CD14-positive monocyte (primary cell): ENCODE results near the gene ARSB. TPM values are rescaled to one million over a fixed set of nuclear protein-coding genes. Genes with fewer than 3 reads are reported as not detected.

Experiments used
- DNase-seq, 3 donors: peaks; one replicate each; pipeline ENCODE4 v3.0.0-alpha.2; 2011 to 2022
- H2AFZ ChIP-seq: 2 replicates; pipeline ENCODE4 v1.6.0; 2012; ENCODE audit warnings: mild to moderate bottlenecking, low read depth, low read length, inconsistent platforms; ENCODE audit not compliant: insufficient read depth, poor library complexity, severe bottlenecking
- H3K27ac ChIP-seq, 2 donors: 1 replicate in 1 of 2; 2 replicates in 1 of 2; pipeline ENCODE4 v1.5.1; 2012 to 2013; ENCODE audit warnings: low read length in 2 of 2, control low read depth in 1 of 2, inconsistent platforms in 1 of 2, low read depth in 1 of 2, mild to moderate bottlenecking in 1 of 2
- H3K27me3 ChIP-seq, 2 donors: one replicate each; pipeline versions ENCODE4 v1.6.0 to v1.6.1; 2011 to 2013; ENCODE audit warnings: low read length in 2 of 2; ENCODE audit not compliant: control insufficient read depth in 2 of 2, insufficient read depth in 2 of 2
- H3K36me3 ChIP-seq, 2 donors: replicated peaks in 1 of 2; 1 replicate in 1 of 2; 2 replicates in 1 of 2; pipeline versions ENCODE4 v1.5.1 to v1.6.1; 2012 to 2013; ENCODE audit warnings: low read length in 2 of 2, control low read depth in 1 of 2, inconsistent platforms in 1 of 2, mild to moderate bottlenecking in 1 of 2; ENCODE audit not compliant: insufficient read depth in 2 of 2, control insufficient read depth in 1 of 2
- H3K4me1 ChIP-seq, 2 donors: 1 replicate in 1 of 2; 2 replicates in 1 of 2; pipeline versions ENCODE4 v1.5.1 to v1.6.1; 2012 to 2013; ENCODE audit warnings: low read length in 2 of 2, control low read depth in 1 of 2, inconsistent platforms in 1 of 2, mild to moderate bottlenecking in 1 of 2, moderate library complexity in 1 of 2; ENCODE audit not compliant: insufficient read depth in 2 of 2, control insufficient read depth in 1 of 2
- H3K4me2 ChIP-seq: replicated peaks from 2 replicates; pipeline ENCODE3; 2012; ENCODE audit warnings: low read length, moderate library complexity, mild to moderate bottlenecking; ENCODE audit not compliant: poor library complexity, severe bottlenecking; ENCODE audit errors: extremely low read depth
- H3K4me3 ChIP-seq, 3 experiments: fragments of 200-600 bp in 1 of 3; sonication (generic) in 1 of 3; replicated peaks in 1 of 3; 1 replicate in 2 of 3; 2 replicates in 1 of 3; pipeline ENCODE4 v1.5.1; 2011 to 2013; ENCODE audit warnings: low read length in 3 of 3, mild to moderate bottlenecking in 3 of 3, control low read depth in 2 of 3, low read depth in 2 of 3, inconsistent platforms in 1 of 3, moderate library complexity in 1 of 3
- H3K79me2 ChIP-seq: 2 replicates; pipeline ENCODE4 v1.6.0; 2012; ENCODE audit warnings: mild to moderate bottlenecking, control low read depth, inconsistent platforms, low read length, moderate library complexity; ENCODE audit not compliant: insufficient read depth
- H3K9ac ChIP-seq: 2 replicates; pipeline ENCODE4 v1.6.0; 2017; ENCODE audit warnings: low read length, mild to moderate bottlenecking; ENCODE audit not compliant: insufficient read depth, poor library complexity, severe bottlenecking
- H3K9me3 ChIP-seq, 2 donors: replicated peaks in 1 of 2; 1 replicate in 1 of 2; 2 replicates in 1 of 2; pipeline versions ENCODE4 v1.5.1 to v1.6.1; 2012 to 2013; ENCODE audit warnings: low read length in 2 of 2, control low read depth in 1 of 2; ENCODE audit not compliant: control insufficient read depth in 1 of 2, insufficient read depth in 1 of 2
- H4K20me1 ChIP-seq: 2 replicates; pipeline ENCODE4 v1.6.0; 2012; ENCODE audit warnings: mild to moderate bottlenecking, low read length, control low read depth, moderate library complexity; ENCODE audit not compliant: insufficient read depth
- H3K27ac Mint-ChIP-seq, 7 donors: one replicate each; pipeline ENCODE4 v1.8.0; 2020; ENCODE audit warnings: mild to moderate bottlenecking in 7 of 7, mixed read lengths in 7 of 7, moderate library complexity in 6 of 7, inconsistent platforms in 2 of 7
- H3K27me3 Mint-ChIP-seq, 3 donors: one replicate each; pipeline ENCODE4 v1.8.0; 2021 to 2022; ENCODE audit warnings: low read depth in 3 of 3, mild to moderate bottlenecking in 3 of 3, mixed read lengths in 3 of 3, moderate library complexity in 3 of 3, inconsistent platforms in 1 of 3
- H3K36me3 Mint-ChIP-seq, 2 donors: one replicate each; pipeline ENCODE4 v1.8.0; 2020; ENCODE audit warnings: mixed read lengths in 2 of 2, inconsistent platforms in 1 of 2, mild to moderate bottlenecking in 1 of 2
- H3K4me1 Mint-ChIP-seq: one replicate; pipeline ENCODE4 v1.8.0; 2020; ENCODE audit warnings: mild to moderate bottlenecking, mixed read lengths
- H3K4me3 Mint-ChIP-seq, 2 donors: one replicate each; pipeline ENCODE4 v1.8.0; 2020; ENCODE audit warnings: mild to moderate bottlenecking in 2 of 2, mixed read lengths in 2 of 2, moderate library complexity in 1 of 2
- H3K9me3 Mint-ChIP-seq, 7 donors: one replicate each; pipeline ENCODE4 v1.8.0; 2020 to 2022; ENCODE audit warnings: mixed read lengths in 7 of 7, mild to moderate bottlenecking in 6 of 7, moderate library complexity in 6 of 7, inconsistent platforms in 2 of 7
- WGBS: methylation state at CpG from one replicate; pipeline ENCODE4 v1.1.5; 2013; ENCODE audit warnings: missing lambda C conversion rate; ENCODE audit not compliant: insufficient coverage; 5-methylcytosine and 5-hydroxymethylcytosine counted together
- intact Hi-C, 2 donors: fragments of 100-400 bp; cut with micrococcal nuclease; formaldehyde crosslinking; loops; one replicate each; pipeline versions ENCODE4 v1.15.0 to v1.15.1; 2023
- polyA plus RNA-seq, 3 donors: library from polyadenylated mRNA; depleted of rRNA in 1 of 3; unstranded in 2 of 3; stranded (reverse) in 1 of 3; fragments of 300-500 nt in 2 of 3; fragments of >200 nt in 1 of 3; fragmentation: Illumina TruSeq in 2 of 3; gene quantifications; 1 replicate in 2 of 3; 2 replicates in 1 of 3; pipeline ENCODE4 v1.2.3, GENCODE V29; 2012 to 2021
- small RNA-seq: library from RNA; depleted of rRNA; stranded (forward); fragments of <200 nt; gene quantifications from one replicate; pipeline ENCODE3, GENCODE V24; 2012; ENCODE audit warnings: low read depth; ENCODE audit not compliant: insufficient read length
- TF ChIP-seq, protein P1 (sequence below): fragments of 200-600 bp; IDR thresholded peaks from one replicate; pipeline ENCODE4 v1.8.0; 2022; ENCODE audit warnings: antibody characterized with exemption, mild to moderate bottlenecking

Gene ARSB
- polyA plus RNA-seq, 3 donors = 18.0 to 28.7 (median 18.1) TPM

DNA sequence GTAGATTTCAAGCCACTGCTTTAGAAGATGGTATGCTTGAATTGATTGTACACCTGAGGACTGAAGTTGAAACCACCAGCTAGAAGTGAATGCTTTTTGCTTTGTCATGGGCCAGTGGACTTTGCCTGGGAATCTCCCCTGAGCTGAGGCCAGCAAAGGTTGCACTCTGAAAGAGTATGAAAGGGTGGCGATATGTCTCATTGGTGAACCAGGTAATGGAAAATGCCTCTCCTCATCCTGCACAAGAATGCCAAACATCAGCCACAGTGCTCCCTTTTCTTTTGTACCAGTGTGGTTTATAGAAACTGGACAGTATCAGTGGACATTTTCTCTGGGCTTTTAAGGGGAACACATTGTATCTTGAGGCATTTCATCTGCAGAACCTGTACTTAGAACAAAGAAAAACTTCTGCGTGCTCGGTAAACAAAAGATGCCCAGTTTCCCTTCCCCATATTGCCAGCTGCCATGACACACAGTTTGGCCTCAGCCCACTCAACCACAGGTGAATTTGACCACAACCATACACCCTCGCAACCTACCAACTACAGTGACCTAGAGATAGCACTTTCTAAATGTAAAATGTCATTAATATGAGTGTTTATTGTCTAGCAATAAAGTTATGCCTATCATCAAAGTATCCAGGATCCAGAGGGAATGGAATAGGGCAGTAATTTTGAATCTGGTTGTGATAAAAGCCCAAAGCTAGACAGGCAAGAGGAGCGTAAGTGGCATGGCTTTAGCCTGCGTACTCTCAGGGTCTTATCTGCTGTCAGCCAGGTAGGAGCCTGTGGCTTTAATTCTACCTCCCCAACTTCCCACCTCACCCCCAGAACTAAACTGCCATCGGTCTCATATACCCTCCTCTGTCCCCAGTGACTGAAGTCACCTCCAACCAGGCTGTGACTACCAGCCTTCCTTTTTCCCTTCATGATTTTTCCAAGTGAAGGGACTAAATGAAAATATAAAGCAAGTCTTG is 257.0 kb downstream of the ARSB start:
- intact Hi-C loops = no loop called here
- Histone ChIP-seq H3K9ac (no peak overlapping the region), H3K79me2 (no peaks in the 10 kb centered on the region), H3K27me3 (no peaks in the 10 kb centered on the region), H3K4me1 (no peaks in the 10 kb centered on the region), H4K20me1 (no peaks in the 10 kb centered on the region), H3K4me3 (no peak overlapping the region), H3K27ac (no peak overlapping the region), H3K4me2 (no peak overlapping the region), H3K36me3 (no peaks in the 10 kb centered on the region), H3K9me3 (no peaks in the 10 kb centered on the region), H2AFZ (no peak overlapping the region)
- Mint-ChIP-seq H3K4me1 (peaks cover 2% of the 10 kb centered on the region), H3K9me3 (peaks cover 0 to 6% (median 2%) of the 10 kb centered on the region in 7 donors), H3K27me3 (peaks cover 0 to 1% (median 0%) of the 10 kb centered on the region in 3 donors), H3K36me3 (no peaks in the 10 kb centered on the region), H3K4me3 (no peak overlapping the region), H3K27ac (no peak overlapping the region)
- no peak for DNase-seq
- 90% methylated on average over 4 of the region's 7 CpGs for WGBS
- TF ChIP-seq, protein P1, sequence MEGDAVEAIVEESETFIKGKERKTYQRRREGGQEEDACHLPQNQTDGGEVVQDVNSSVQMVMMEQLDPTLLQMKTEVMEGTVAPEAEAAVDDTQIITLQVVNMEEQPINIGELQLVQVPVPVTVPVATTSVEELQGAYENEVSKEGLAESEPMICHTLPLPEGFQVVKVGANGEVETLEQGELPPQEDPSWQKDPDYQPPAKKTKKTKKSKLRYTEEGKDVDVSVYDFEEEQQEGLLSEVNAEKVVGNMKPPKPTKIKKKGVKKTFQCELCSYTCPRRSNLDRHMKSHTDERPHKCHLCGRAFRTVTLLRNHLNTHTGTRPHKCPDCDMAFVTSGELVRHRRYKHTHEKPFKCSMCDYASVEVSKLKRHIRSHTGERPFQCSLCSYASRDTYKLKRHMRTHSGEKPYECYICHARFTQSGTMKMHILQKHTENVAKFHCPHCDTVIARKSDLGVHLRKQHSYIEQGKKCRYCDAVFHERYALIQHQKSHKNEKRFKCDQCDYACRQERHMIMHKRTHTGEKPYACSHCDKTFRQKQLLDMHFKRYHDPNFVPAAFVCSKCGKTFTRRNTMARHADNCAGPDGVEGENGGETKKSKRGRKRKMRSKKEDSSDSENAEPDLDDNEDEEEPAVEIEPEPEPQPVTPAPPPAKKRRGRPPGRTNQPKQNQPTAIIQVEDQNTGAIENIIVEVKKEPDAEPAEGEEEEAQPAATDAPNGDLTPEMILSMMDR = no peak

Small RNAs within 50 kb of the gene (small RNA-seq; reads per million reads assigned to genes)
- gene AC025755.1 = not detected

Other genes starting within 250 kb of the ARSB start
- not detected for gene DMGDH, start 84.4 kb upstream of the ARSB start, polyA plus RNA-seq
- gene BHMT2, start 84.5 kb upstream of the ARSB start, polyA plus RNA-seq = not detected
- not detected for gene BHMT, start 126.5 kb upstream of the ARSB start, polyA plus RNA-seq